Measurements from ENCODE around the gene NKIRAS1. TPM values are rescaled to one million over a fixed set of nuclear protein-coding genes. Genes with fewer than 3 reads are reported as not detected.

NKIRAS1 gene
- total RNA-seq, 2 experiments from 2014 or later, result 3.2 to 3.8 TPM

- Histone ChIP-seq H3K36me3 (ENCODE audit: insufficient read depth, low read length) (peaks cover 29% of the 10 kb centered on the region), H3K4me3 (ENCODE audit: low read length) (no peak overlapping the region), H3K27ac (ENCODE audit: low read depth in 1 of 2, low read length in 2 of 2) (no peak overlapping the region), H3K9me3 (ENCODE audit: control insufficient read depth in 1 of 2, insufficient read depth in 1 of 2, low read length in 2 of 2) (no peaks in the 10 kb centered on the region), H3K27me3 (ENCODE audit: control insufficient read depth in 1 of 2, insufficient read depth in 2 of 2, low read length in 2 of 2) (no peaks in the 10 kb centered on the region), H3K4me1 (ENCODE audit: insufficient read depth, low read length) (peaks cover 5% of the 10 kb centered on the region)
- Mint-ChIP-seq H3K9me3 (no peaks in the 10 kb centered on the region), H3K4me1 (ENCODE audit: low read depth) (peaks cover 25% of the 10 kb centered on the region), H3K27ac (no peak overlapping the region), H3K27me3 (no peaks in the 10 kb centered on the region), H3K4me3 (no peak overlapping the region), H3K36me3 (ENCODE audit: low read depth) (peaks cover 34% of the 10 kb centered on the region)
- no peak for ATAC-seq (ENCODE audit: poor library complexity)
- POLR2A ChIA-PET, result interaction anchor here (0.8 to 1.3 kb wide), 2 partner anchors 21 to 23 kb away, joined by 3 to 4 read pairs; no protein-coding TSS in a partner anchor
- TF ChIP-seq CTCF (IDR thresholded peaks at IDR 0.05), result no peak
- intact Hi-C loops (cut with DNase I, micrococcal nuclease), result no loop called here
- CTCF ChIA-PET, result no interaction called here
- no peak for DNase-seq
These were observed 7.0 kb upstream of the NKIRAS1 start for GRCh38 chr3:23923786-23924185.

GRCh38 chr3:23921052-23921511 lies 4.3 kb upstream of the NKIRAS1 start:
- Histone ChIP-seq H3K27me3 (ENCODE audit: control insufficient read depth in 1 of 2, insufficient read depth in 2 of 2, low read length in 2 of 2) (no peaks in the 10 kb centered on the region), H3K36me3 (ENCODE audit: insufficient read depth, low read length) (peaks cover 38% of the 10 kb centered on the region), H3K9me3 (ENCODE audit: control insufficient read depth in 1 of 2, insufficient read depth in 1 of 2, low read length in 2 of 2) (no peaks in the 10 kb centered on the region), H3K27ac (ENCODE audit: low read depth in 1 of 2, low read length in 2 of 2) (no peak overlapping the region), H3K4me3 (ENCODE audit: low read length) (no peak overlapping the region), H3K4me1 (ENCODE audit: insufficient read depth, low read length) (peaks cover 23% of the 10 kb centered on the region)
- peak overlapping the region; percentile 9 for H3K4me3 Mint-ChIP-seq
- no peaks in the 10 kb centered on the region for H3K9me3 Mint-ChIP-seq
- POLR2A ChIA-PET, result interaction anchor here (0.7 to 1.1 kb wide), 2 partner anchors 25 to 176 kb away, joined by 3 read pairs; no protein-coding TSS in a partner anchor
- TF ChIP-seq CTCF (IDR thresholded peaks at IDR 0.05), result no peak
- intact Hi-C loops (cut with DNase I, micrococcal nuclease), result no loop called here
- H3K4me1 Mint-ChIP-seq (ENCODE audit: low read depth), result peaks cover 49% of the 10 kb centered on the region
- DNase-seq (no peak), ATAC-seq (ENCODE audit: poor library complexity) (no peak)
- CTCF ChIA-PET, result no interaction called here
- no peaks in the 10 kb centered on the region for H3K27me3 Mint-ChIP-seq
- peak overlapping the region; percentile 98 for H3K27ac Mint-ChIP-seq
- H3K36me3 Mint-ChIP-seq (ENCODE audit: low read depth), result peaks cover 55% of the 10 kb centered on the region

GRCh38 chr3:23920151-23920655 lies 3.4 kb upstream of the NKIRAS1 start:
- H3K4me1 Mint-ChIP-seq (ENCODE audit: low read depth), result peaks cover 58% of the 10 kb centered on the region
- no peak overlapping the region for H3K4me3 ChIP-seq (ENCODE audit: low read length)
- H3K36me3 ChIP-seq (ENCODE audit: insufficient read depth, low read length), result peaks cover 38% of the 10 kb centered on the region
- no peak for TF ChIP-seq CTCF (IDR thresholded peaks at IDR 0.05)
- DNase-seq (no peak), ATAC-seq (ENCODE audit: poor library complexity) (no peak)
- H3K9me3 ChIP-seq (ENCODE audit: control insufficient read depth in 1 of 2, insufficient read depth in 1 of 2, low read length in 2 of 2), result no peaks in the 10 kb centered on the region
- H3K4me3 Mint-ChIP-seq, result peak overlapping the region; percentile 68
- H3K4me1 ChIP-seq (ENCODE audit: insufficient read depth, low read length), result peaks cover 29% of the 10 kb centered on the region
- intact Hi-C loops (cut with DNase I, micrococcal nuclease), result no loop called here
- ChIA-PET POLR2A (no interaction called here), CTCF (no interaction called here)
- H3K27me3 ChIP-seq (ENCODE audit: control insufficient read depth in 1 of 2, insufficient read depth in 2 of 2, low read length in 2 of 2), result no peaks in the 10 kb centered on the region
- H3K36me3 Mint-ChIP-seq (ENCODE audit: low read depth), result peaks cover 55% of the 10 kb centered on the region
- no peaks in the 10 kb centered on the region for H3K9me3 Mint-ChIP-seq
- H3K27me3 Mint-ChIP-seq, result no peaks in the 10 kb centered on the region
- H3K27ac ChIP-seq (ENCODE audit: low read depth in 1 of 2, low read length in 2 of 2), result no peak overlapping the region
- H3K27ac Mint-ChIP-seq, result peak overlapping the region; percentile 98
